B cell (primary cell): ENCODE data around the gene TFDP1.

Experiments
- EZH2 ChIP-seq: IDR thresholded peaks from 2 replicates; pipeline ENCODE4 v1.6.1; 2012; ENCODE audit warnings: borderline replicate concordance, low read depth, mild to moderate bottlenecking, moderate library complexity, low read length; ENCODE audit not compliant: insufficient read depth, poor library complexity, severe bottlenecking
- TF ChIP-seq, protein P1 (sequence below): fragments of 200-600 bp; IDR thresholded peaks from one replicate; pipeline ENCODE4 v1.8.0; 2022; ENCODE audit warnings: antibody characterized with exemption, mild to moderate bottlenecking

DNA sequence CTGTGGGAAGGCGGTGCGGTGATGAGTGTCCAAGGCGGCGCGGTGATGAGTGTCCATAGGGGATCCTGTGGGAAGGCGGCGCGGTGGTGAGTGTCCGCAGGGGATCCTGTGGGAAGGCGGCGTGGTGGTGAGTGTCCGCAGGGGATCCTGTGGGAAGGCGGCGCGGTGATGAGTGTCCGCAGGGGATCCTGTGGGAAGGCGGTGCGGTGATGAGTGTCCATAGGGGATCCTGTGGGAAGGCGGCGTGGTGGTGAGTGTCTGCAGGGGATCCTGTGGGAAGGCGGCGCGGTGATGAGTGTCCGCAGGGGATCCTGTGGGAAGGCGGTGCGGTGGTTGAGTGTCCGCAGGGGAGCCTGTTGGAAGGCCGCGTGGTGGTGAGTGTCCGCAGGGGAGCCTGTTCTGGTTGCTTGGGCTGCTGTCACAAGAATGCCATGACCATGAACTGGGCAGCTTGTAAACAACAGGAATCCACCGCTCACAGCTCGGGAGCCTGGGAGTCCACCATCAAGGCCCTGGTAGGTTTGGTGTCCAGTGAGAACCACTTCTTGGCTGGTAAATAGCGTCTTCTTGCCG is 21.4 kb downstream of the TFDP1 start:
- TF ChIP-seq, protein P1, sequence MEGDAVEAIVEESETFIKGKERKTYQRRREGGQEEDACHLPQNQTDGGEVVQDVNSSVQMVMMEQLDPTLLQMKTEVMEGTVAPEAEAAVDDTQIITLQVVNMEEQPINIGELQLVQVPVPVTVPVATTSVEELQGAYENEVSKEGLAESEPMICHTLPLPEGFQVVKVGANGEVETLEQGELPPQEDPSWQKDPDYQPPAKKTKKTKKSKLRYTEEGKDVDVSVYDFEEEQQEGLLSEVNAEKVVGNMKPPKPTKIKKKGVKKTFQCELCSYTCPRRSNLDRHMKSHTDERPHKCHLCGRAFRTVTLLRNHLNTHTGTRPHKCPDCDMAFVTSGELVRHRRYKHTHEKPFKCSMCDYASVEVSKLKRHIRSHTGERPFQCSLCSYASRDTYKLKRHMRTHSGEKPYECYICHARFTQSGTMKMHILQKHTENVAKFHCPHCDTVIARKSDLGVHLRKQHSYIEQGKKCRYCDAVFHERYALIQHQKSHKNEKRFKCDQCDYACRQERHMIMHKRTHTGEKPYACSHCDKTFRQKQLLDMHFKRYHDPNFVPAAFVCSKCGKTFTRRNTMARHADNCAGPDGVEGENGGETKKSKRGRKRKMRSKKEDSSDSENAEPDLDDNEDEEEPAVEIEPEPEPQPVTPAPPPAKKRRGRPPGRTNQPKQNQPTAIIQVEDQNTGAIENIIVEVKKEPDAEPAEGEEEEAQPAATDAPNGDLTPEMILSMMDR, result no peak
- TF ChIP-seq EZH2, result no peak
